ENCODE data around the gene MRPL1. TPM values are rescaled to one million over a fixed set of nuclear protein-coding genes. Genes with fewer than 3 reads are reported as not detected.

Gene MRPL1
- total RNA-seq, 1 donor from 2014 or later, result 26.1 TPM

DNA sequence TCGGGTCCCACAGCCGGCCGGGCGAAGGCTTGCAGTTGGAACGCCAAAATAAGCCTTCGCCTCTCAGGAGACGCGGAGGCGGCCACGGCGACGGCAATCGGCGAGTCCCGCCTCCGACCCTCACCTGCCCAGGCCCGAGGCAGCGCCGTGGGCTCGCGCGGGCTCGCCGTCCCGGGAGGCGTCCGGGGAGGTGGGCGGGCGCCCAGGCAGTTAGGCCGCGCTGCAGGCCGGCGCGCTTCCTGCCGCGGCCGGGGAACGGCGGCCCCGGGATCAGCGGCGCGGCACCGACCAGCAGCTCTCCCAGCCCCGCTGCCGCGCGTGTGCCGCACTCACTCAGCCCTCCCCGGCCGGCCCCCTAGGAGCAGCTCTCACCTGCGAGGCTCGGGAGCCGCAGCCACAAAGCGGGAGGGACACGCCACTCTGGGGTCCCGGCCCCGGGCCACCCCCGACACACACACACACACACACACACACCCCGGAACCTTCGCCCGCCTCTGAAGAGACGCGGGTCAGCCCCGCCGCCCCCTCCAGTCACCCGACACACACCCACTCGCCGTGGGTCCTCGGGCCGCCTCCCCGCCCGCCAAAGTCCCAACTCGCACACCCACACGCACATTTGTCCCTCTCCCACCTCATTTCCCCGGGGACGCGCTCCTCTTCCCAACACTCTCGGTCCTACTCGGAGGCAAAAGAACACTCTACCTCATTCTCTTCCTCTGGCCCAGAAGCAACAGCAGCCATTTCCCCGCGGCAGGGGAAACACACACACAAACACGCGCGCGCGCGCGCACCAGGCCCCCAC, 43.8 kb upstream of the MRPL1 start, which contains the start of gene CNOT6L:
Gene CNOT6L, minus strand, starts transcription at position 767 of the 802 bp plus-strand sequence. Its CDS starts 60 bp downstream, at position 707.
- H3K4me3 Mint-ChIP-seq (ENCODE audit: unreplicated experiment), result peak within 1 kb of the TSS; percentile 100
- H3K4me1 Mint-ChIP-seq (ENCODE audit: low read depth), result peaks cover 31% of the 10 kb centered on the region
- peak within 1 kb of the TSS; percentile 99 for H3K27ac Mint-ChIP-seq (ENCODE audit: unreplicated experiment)
- DNase-seq (ENCODE audit: low spot score), result peak; percentile 93
- H3K9me3 Mint-ChIP-seq (ENCODE audit: low read depth), result no peaks in the 10 kb centered on the region
- TF ChIP-seq, protein P1, sequence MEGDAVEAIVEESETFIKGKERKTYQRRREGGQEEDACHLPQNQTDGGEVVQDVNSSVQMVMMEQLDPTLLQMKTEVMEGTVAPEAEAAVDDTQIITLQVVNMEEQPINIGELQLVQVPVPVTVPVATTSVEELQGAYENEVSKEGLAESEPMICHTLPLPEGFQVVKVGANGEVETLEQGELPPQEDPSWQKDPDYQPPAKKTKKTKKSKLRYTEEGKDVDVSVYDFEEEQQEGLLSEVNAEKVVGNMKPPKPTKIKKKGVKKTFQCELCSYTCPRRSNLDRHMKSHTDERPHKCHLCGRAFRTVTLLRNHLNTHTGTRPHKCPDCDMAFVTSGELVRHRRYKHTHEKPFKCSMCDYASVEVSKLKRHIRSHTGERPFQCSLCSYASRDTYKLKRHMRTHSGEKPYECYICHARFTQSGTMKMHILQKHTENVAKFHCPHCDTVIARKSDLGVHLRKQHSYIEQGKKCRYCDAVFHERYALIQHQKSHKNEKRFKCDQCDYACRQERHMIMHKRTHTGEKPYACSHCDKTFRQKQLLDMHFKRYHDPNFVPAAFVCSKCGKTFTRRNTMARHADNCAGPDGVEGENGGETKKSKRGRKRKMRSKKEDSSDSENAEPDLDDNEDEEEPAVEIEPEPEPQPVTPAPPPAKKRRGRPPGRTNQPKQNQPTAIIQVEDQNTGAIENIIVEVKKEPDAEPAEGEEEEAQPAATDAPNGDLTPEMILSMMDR (IDR thresholded peaks at IDR 0.05), result no peak
- no peaks in the 10 kb centered on the region for H3K27me3 Mint-ChIP-seq (ENCODE audit: low read depth)
- H3K36me3 Mint-ChIP-seq (ENCODE audit: low read depth), result peaks cover 2% of the 10 kb centered on the region

DNA sequence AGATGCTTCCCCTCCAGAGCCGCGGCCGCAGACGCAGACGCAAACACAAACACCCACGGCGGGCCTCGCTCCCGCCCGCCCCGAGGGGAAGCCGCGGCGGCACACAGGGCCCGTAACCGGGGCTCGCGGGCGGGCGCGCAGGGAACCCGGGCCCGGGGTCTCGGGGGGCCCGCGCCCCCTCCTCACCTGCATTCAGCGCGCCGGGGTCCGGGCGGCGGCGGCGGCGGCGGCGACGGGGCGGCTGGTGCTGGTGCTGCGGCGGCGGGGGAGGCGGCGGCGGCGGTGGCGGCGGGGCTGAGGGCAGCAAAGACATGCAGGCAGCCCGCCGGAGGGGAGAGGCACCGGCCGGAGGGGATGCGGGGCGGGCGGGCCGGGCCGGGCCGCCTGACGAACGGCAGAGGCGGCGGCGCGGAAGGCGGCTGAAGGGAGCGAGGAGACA, 43.2 kb upstream of the MRPL1 start:
- H3K9me3 Mint-ChIP-seq (ENCODE audit: low read depth), result no peaks in the 10 kb centered on the region
- peak overlapping the region; percentile 99 for H3K27ac Mint-ChIP-seq (ENCODE audit: unreplicated experiment)
- H3K36me3 Mint-ChIP-seq (ENCODE audit: low read depth), result peaks cover 2% of the 10 kb centered on the region
- H3K4me1 Mint-ChIP-seq (ENCODE audit: low read depth), result peaks cover 31% of the 10 kb centered on the region
- TF ChIP-seq, protein P1 (IDR thresholded peaks at IDR 0.05), result no peak
- no peak for DNase-seq (ENCODE audit: low spot score)
- peak overlapping the region; percentile 100 for H3K4me3 Mint-ChIP-seq (ENCODE audit: unreplicated experiment)
- no peaks in the 10 kb centered on the region for H3K27me3 Mint-ChIP-seq (ENCODE audit: low read depth)

DNA sequence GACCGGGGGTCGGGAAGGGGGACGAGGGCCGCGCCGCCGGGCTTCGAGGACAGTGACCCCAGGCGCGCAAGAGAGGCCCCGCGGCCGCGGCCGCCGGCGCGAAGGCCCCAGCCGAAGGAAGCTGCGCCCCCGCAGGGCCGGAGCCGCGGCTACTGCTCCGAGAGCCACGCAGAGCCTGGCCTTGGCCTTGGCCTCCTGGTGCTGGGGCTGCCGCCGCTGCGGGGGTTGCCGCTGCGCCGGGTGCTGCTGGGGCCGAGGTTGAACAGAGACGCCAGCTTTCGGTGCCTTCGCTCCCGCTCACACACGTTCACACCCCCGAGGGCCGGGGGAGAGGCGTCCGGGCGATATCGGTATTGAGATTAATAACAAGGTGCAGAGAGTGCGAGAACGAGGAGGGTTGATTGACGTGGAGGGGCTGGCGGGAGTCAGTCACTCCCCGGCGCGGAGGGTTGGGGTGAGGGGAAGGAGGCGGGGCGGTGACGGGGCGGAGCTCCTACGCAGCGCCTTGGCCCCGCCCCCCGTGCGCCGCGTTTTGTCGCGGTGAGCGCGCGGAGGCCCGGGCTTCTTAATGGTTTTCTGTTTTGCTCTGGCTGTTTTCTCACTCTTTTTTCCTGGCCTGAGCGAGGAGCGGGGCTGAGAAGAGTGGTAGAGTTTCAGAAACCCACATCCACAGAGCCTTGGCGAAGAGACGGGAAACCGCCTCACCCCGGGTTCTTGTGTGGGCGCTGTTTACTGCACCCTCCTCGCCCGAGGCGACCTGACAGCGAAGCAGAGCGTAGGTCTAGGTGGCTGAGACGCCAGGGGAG, 42.6 kb upstream of the MRPL1 start:
- peaks cover 2% of the 10 kb centered on the region for H3K36me3 Mint-ChIP-seq (ENCODE audit: low read depth)
- H3K9me3 Mint-ChIP-seq (ENCODE audit: low read depth), result no peaks in the 10 kb centered on the region
- H3K4me1 Mint-ChIP-seq (ENCODE audit: low read depth), result peaks cover 30% of the 10 kb centered on the region
- peak; percentile 94 for DNase-seq (ENCODE audit: low spot score)
- TF ChIP-seq, protein P1 (IDR thresholded peaks at IDR 0.05), result peak; percentile 22
- peak overlapping the region; percentile 95 for H3K27ac Mint-ChIP-seq (ENCODE audit: unreplicated experiment)
- H3K27me3 Mint-ChIP-seq (ENCODE audit: low read depth), result no peaks in the 10 kb centered on the region
- H3K4me3 Mint-ChIP-seq (ENCODE audit: unreplicated experiment), result peak overlapping the region; percentile 95

DNA sequence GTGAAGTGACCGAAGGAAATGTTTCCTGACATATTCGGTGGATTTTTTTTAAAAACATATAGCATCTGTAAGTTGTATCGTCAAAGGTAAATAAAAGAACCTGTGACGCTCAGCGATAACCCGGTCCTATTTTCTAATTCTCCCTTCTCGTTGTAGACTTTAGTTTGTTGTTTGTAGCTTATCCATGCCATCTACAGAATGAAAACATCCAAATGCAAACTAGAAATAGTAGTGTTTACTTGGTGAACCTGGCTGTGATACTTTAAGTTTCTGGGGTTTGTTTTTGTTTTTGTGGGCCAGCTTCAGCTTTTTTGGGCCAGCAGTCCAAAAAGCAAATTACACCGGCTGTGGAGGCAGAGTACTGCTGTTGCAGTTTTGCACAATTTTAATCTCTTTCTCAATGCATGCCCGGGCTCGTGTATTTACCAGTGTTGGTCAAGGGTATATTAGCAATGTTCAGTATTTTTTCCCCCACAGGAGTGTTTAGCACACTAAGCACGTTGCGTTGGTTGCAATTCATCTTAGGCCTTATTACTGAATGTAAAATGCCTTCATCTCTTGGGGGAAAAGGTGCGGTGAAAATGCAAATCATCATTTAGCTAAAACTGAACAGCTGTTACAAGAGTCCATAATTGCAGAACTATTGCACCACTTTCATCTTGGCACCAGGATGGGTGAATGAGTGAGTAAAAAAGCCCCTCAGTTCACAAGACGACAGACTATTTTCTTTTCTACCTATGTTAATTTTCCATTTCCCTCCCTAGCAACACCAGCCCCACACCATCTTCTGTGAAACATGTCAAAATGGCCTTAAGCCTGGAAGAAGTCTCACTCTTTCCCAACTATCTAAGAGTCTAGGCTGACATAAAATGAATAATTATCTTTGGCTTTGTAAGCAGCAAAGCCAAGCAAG, 41.7 kb upstream of the MRPL1 start:
- Mint-ChIP-seq H3K4me3 (ENCODE audit: unreplicated experiment) (peak overlapping the region; percentile 95), H3K27ac (ENCODE audit: unreplicated experiment) (peak overlapping the region; percentile 95), H3K36me3 (ENCODE audit: low read depth) (peaks cover 2% of the 10 kb centered on the region), H3K9me3 (ENCODE audit: low read depth) (no peaks in the 10 kb centered on the region), H3K27me3 (ENCODE audit: low read depth) (peaks cover 2% of the 10 kb centered on the region), H3K4me1 (ENCODE audit: low read depth) (peaks cover 24% of the 10 kb centered on the region)
- no peak for DNase-seq (ENCODE audit: low spot score)
- TF ChIP-seq, protein P1 (IDR thresholded peaks at IDR 0.05), result no peak

Measured in chondrocyte (in vitro differentiated cells).